ENCODE measurements around the gene FNDC10.
"Not testable (repeated sequence)": the region's sequence is repeated elsewhere in the genome, so short reads cannot be mapped to it uniquely, and the experiment has no call there.

The FNDC10 gene

GRCh38 chr1:1636621-1637478, 36.9 kb upstream of the FNDC10 start:
- ATAC-seq, result not testable (repeated sequence)

GRCh38 chr1:1634613-1635012, 34.7 kb upstream of the FNDC10 start:
- ATAC-seq, result peak; percentile 7

- ATAC-seq, result peak; percentile 15; the same call in 1 of the 3 replicates
Observed at GRCh38 chr1:1633409-1633808, 33.5 kb upstream of the FNDC10 start.

- no peak for TF ChIP-seq ARNTL (CRISPR knock-in tag; IDR thresholded peaks at IDR 0.05; ENCODE audit: borderline replicate concordance, low read depth)
- no peak for ATAC-seq
Observed at GRCh38 chr1:1631782-1632420, 32.0 kb upstream of the FNDC10 start, which contains the start of gene MMP23B. MMP23B (plus strand) TSS chr1:1632173; CDS start chr1:1632219, 46 bp downstream.

- TF ChIP-seq ZC3H10 (CRISPR knock-in tag; IDR thresholded peaks at IDR 0.05), result no peak
- no peak for ATAC-seq
Observed at GRCh38 chr1:1630965-1631781, 31.2 kb upstream of the FNDC10 start.

GRCh38 chr1:1630191-1630964, 30.4 kb upstream of the FNDC10 start:
- ATAC-seq, result no peak
- TF ChIP-seq ZNF70 (CRISPR knock-in tag; IDR thresholded peaks at IDR 0.05) (no peak), ZFP30 (CRISPR knock-in tag; IDR thresholded peaks at IDR 0.05) (no peak), CSDC2 (CRISPR knock-in tag; IDR thresholded peaks at IDR 0.05) (no peak), CSRNP3 (CRISPR knock-in tag; IDR thresholded peaks at IDR 0.05) (no peak), ARNTL (CRISPR knock-in tag; IDR thresholded peaks at IDR 0.05; ENCODE audit: borderline replicate concordance, low read depth) (no peak), ESRRG (CRISPR knock-in tag; IDR thresholded peaks at IDR 0.05) (no peak), TCF4 (CRISPR knock-in tag; IDR thresholded peaks at IDR 0.05; ENCODE audit: borderline replicate concordance) (no peak), GLIS3 (CRISPR knock-in tag; IDR thresholded peaks at IDR 0.05) (no peak), ZC3H10 (CRISPR knock-in tag; IDR thresholded peaks at IDR 0.05) (no peak), TSHZ2 (CRISPR knock-in tag; IDR thresholded peaks at IDR 0.05) (no peak), ISL1 (CRISPR knock-in tag; IDR thresholded peaks at IDR 0.05) (no peak)

GRCh38 chr1:1629430-1630190, 29.7 kb upstream of the FNDC10 start:
- ATAC-seq, result no peak
- TF ChIP-seq TCF4 (CRISPR knock-in tag; IDR thresholded peaks at IDR 0.05; ENCODE audit: borderline replicate concordance), result no peak
- no peak for TF ChIP-seq POU6F1 (CRISPR knock-in tag; IDR thresholded peaks at IDR 0.05; ENCODE audit: borderline replicate concordance, low read depth)
- no peak for TF ChIP-seq ZFP30 (CRISPR knock-in tag; IDR thresholded peaks at IDR 0.05)
- TF ChIP-seq SNAI2 (CRISPR knock-in tag; IDR thresholded peaks at IDR 0.05), result no peak
- TF ChIP-seq BACH2 (CRISPR knock-in tag; IDR thresholded peaks at IDR 0.05; ENCODE audit: borderline replicate concordance), result no peak
- TF ChIP-seq RARB (CRISPR knock-in tag; IDR thresholded peaks at IDR 0.05), result no peak
- TF ChIP-seq ZNF8 (CRISPR knock-in tag; IDR thresholded peaks at IDR 0.05), result no peak
- no peak for TF ChIP-seq CSRNP3 (CRISPR knock-in tag; IDR thresholded peaks at IDR 0.05)
- TF ChIP-seq ZFP3 (CRISPR knock-in tag; IDR thresholded peaks at IDR 0.05), result no peak
